GM23248 (cell line): ENCODE results near the gene COPZ2.

Source experiments
- EZH2 ChIP-seq: fragments of 200-600 bp; sonication (generic); IDR thresholded peaks from 2 replicates; pipeline ENCODE4 v1.6.1; 2018; ENCODE audit warnings: antibody characterized with exemption, mild to moderate bottlenecking; ENCODE audit not compliant: insufficient read depth, poor library complexity, severe bottlenecking
- EZH2phosphoT487 ChIP-seq: fragments of 200-600 bp; sonication (generic); IDR thresholded peaks from 2 replicates; pipeline ENCODE4 v1.6.1; 2018; ENCODE audit warnings: antibody characterized with exemption, moderate library complexity, mild to moderate bottlenecking, low read depth; ENCODE audit not compliant: insufficient read depth

- TF ChIP-seq EZH2 (no peak), EZH2phosphoT487 (no peak)
These were observed 54.8 kb downstream of the COPZ2 start for GRCh38 chr17:47982645-47983390.
